ENCODE measurements around the gene TBC1D20. TPM values are rescaled to one million over a fixed set of nuclear protein-coding genes. Genes with fewer than 3 reads are reported as not detected.

Gene TBC1D20
- total RNA-seq, 1 experiment from 2014 or later = 32.3 TPM

DNA sequence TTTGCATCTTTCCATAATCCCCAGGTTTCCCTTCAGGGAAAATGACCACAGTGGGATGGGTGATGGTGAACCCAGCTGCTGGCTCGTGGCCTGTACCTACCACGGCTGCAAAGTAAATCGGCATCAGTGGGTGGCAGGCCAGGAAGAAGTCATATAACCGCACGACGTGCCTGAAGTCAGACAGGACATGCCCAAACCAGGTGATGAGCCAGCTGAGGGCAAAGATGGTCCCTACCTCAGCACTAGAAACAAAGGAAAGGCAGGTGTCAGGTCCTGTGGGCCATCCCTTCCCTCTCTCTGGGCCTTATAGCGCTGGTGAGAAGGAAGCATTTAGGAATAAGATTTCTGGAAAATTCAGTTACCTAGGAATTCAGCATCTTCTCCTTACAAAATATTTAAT is 22.2 kb downstream of the TBC1D20 start:
- RAD21 ChIA-PET (ENCODE audit: low non-redundant PET in 1 of 2, low total read pairs in 2 of 2, uncharacterized antibody in 2 of 2, unreplicated experiment in 2 of 2) = no interaction called here
- peaks cover 42 to 70% of the 10 kb centered on the region in 2 experiments for H3K36me3 ChIP-seq (ENCODE audit: control insufficient read depth in 1 of 2, insufficient read depth in 2 of 2, low read length in 2 of 2)

More for the DNA sequence above, 22.2 kb downstream of the TBC1D20 start:
- H3K9ac ChIP-seq (ENCODE audit: low read length) = no peak overlapping the region
- no peak for ATAC-seq
- POLR2A ChIA-PET = no interaction called here
- CTCF ChIA-PET = no interaction called here
- no peak for DNase-seq (ENCODE audit: low read depth, low spot score)
- H3K27me3 ChIP-seq (ENCODE audit: insufficient read depth, low read length) = no peaks in the 10 kb centered on the region
- no peak overlapping the region for H3K4me2 ChIP-seq (ENCODE audit: low read length)
- H3K27ac ChIP-seq (ENCODE audit: low read depth, low read length) = no peak overlapping the region
- intact Hi-C loops (cut with micrococcal nuclease) = no loop called here
- 0 out of 4 replicates have a peak, but pooled peaks cover 0 to 3% of the 10 kb centered on the region in 2 experiments for H3K4me1 ChIP-seq (ENCODE audit: control insufficient read depth in 1 of 2, insufficient read depth in 2 of 2, low read length in 2 of 2)
- no peak overlapping the region for H2AFZ ChIP-seq (ENCODE audit: low read depth, low read length, poor library complexity, severe bottlenecking)
- no peaks in the 10 kb centered on the region for H3K9me3 ChIP-seq (ENCODE audit: control insufficient read depth in 1 of 2, insufficient read depth in 1 of 2, low read depth in 1 of 2, low read length in 2 of 2)
- no peaks in the 10 kb centered on the region for H3K9me2 ChIP-seq (ENCODE audit: insufficient read depth)
- no peak overlapping the region for H3K4me3 ChIP-seq (replicated peaks in 1 of 2; ENCODE audit: low read depth in 1 of 2, low read length in 2 of 2)
- H3K79me2 ChIP-seq (ENCODE audit: insufficient read depth, low read length) = no peaks in the 10 kb centered on the region; the same call in 1 of the 2 replicates
- BruUV-seq (replicated peaks) = no TSS peak
- TF ChIP-seq FOSL1 (IDR thresholded peaks at IDR 0.05; ENCODE audit: low read depth) (no peak), YY1 (IDR thresholded peaks at IDR 0.05; ENCODE audit: extremely low read depth, insufficient replicate concordance, low read depth, low read length) (no peak), ELF1 (IDR thresholded peaks at IDR 0.05; ENCODE audit: borderline replicate concordance, low read depth) (no peak), EZH2 (IDR thresholded peaks at IDR 0.05) (no peak), SRF (IDR thresholded peaks at IDR 0.05; ENCODE audit: low read depth) (no peak), EGR1 (IDR thresholded peaks at IDR 0.05; ENCODE audit: low read depth) (no peak), TCF7L2 (IDR thresholded peaks at IDR 0.05; ENCODE audit: borderline replicate concordance, extremely low read depth, insufficient read depth, insufficient read length) (no peak)
- TF ChIP-seq, protein P1, sequence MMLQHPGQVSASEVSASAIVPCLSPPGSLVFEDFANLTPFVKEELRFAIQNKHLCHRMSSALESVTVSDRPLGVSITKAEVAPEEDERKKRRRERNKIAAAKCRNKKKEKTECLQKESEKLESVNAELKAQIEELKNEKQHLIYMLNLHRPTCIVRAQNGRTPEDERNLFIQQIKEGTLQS (IDR thresholded peaks at IDR 0.05) = no peak
- TF ChIP-seq, protein P2, sequence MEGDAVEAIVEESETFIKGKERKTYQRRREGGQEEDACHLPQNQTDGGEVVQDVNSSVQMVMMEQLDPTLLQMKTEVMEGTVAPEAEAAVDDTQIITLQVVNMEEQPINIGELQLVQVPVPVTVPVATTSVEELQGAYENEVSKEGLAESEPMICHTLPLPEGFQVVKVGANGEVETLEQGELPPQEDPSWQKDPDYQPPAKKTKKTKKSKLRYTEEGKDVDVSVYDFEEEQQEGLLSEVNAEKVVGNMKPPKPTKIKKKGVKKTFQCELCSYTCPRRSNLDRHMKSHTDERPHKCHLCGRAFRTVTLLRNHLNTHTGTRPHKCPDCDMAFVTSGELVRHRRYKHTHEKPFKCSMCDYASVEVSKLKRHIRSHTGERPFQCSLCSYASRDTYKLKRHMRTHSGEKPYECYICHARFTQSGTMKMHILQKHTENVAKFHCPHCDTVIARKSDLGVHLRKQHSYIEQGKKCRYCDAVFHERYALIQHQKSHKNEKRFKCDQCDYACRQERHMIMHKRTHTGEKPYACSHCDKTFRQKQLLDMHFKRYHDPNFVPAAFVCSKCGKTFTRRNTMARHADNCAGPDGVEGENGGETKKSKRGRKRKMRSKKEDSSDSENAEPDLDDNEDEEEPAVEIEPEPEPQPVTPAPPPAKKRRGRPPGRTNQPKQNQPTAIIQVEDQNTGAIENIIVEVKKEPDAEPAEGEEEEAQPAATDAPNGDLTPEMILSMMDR (IDR thresholded peaks at IDR 0.05 in 2 of 3, conservative IDR thresholded peaks at IDR 0.05 in 1 of 3; ENCODE audit: borderline replicate concordance in 1 of 3, insufficient read depth in 1 of 3, low read depth in 2 of 3, low read length in 2 of 3) = no peak
- no peaks in the 10 kb centered on the region for H4K20me1 ChIP-seq (ENCODE audit: insufficient read depth)
